Measurements from ENCODE around the gene CAMSAP2.

The CAMSAP2 gene

GRCh38 chr1:200875416-200875815 is 136.7 kb downstream of the CAMSAP2 start:
- no peaks in the 10 kb centered on the region for H3K36me3 ChIP-seq
- no peak overlapping the region for H3K27ac ChIP-seq
- no peaks in the 10 kb centered on the region for H3K9me3 ChIP-seq
- H3K27me3 ChIP-seq = peaks cover 33% of the 10 kb centered on the region
- peaks cover 16 to 22% of the 10 kb centered on the region in 2 experiments for H3K4me1 ChIP-seq (ENCODE audit: control insufficient read depth in 1 of 2, insufficient read depth in 1 of 2, low read depth in 1 of 2, low read length in 1 of 2)
- no peak for TF ChIP-seq CTCF (IDR thresholded peaks at IDR 0.05)
- no peak overlapping the region for H3K4me3 ChIP-seq (ENCODE audit: low read depth in 1 of 2, low read length in 1 of 2)

GRCh38 chr1:200877010-200877409 is 138.3 kb downstream of the CAMSAP2 start:
- H3K4me1 ChIP-seq (ENCODE audit: control insufficient read depth in 1 of 2, insufficient read depth in 1 of 2, low read depth in 1 of 2, low read length in 1 of 2) = peaks cover 13 to 15% of the 10 kb centered on the region in 2 experiments
- H3K4me3 ChIP-seq (ENCODE audit: low read depth in 1 of 2, low read length in 1 of 2) = no peak overlapping the region
- no peaks in the 10 kb centered on the region for H3K36me3 ChIP-seq
- TF ChIP-seq CTCF (IDR thresholded peaks at IDR 0.05) = no peak
- H3K27ac ChIP-seq = no peak overlapping the region
- H3K27me3 ChIP-seq = peaks cover 33% of the 10 kb centered on the region
- H3K9me3 ChIP-seq = no peaks in the 10 kb centered on the region

GRCh38 chr1:200877839-200878551 is 139.3 kb downstream of the CAMSAP2 start:
- H3K36me3 ChIP-seq = no peaks in the 10 kb centered on the region
- H3K27me3 ChIP-seq = peaks cover 27% of the 10 kb centered on the region
- peaks cover 11 to 12% of the 10 kb centered on the region in 2 experiments for H3K4me1 ChIP-seq (ENCODE audit: control insufficient read depth in 1 of 2, insufficient read depth in 1 of 2, low read depth in 1 of 2, low read length in 1 of 2)
- no peak for TF ChIP-seq CTCF (IDR thresholded peaks at IDR 0.05)
- no peak overlapping the region for H3K27ac ChIP-seq
- no peak overlapping the region for H3K4me3 ChIP-seq (ENCODE audit: low read depth in 1 of 2, low read length in 1 of 2)
- no peaks in the 10 kb centered on the region for H3K9me3 ChIP-seq

GRCh38 chr1:200880212-200880611 is 141.5 kb downstream of the CAMSAP2 start:
- H3K27me3 ChIP-seq = peaks cover 4% of the 10 kb centered on the region
- no peak overlapping the region for H3K4me3 ChIP-seq (ENCODE audit: low read depth in 1 of 2, low read length in 1 of 2)
- H3K27ac ChIP-seq = no peak overlapping the region
- H3K4me1 ChIP-seq (ENCODE audit: control insufficient read depth in 1 of 2, insufficient read depth in 1 of 2, low read depth in 1 of 2, low read length in 1 of 2) = no peaks in the 10 kb centered on the region
- no peaks in the 10 kb centered on the region for H3K36me3 ChIP-seq
- no peak for TF ChIP-seq CTCF (IDR thresholded peaks at IDR 0.05)
- H3K9me3 ChIP-seq = no peaks in the 10 kb centered on the region

GRCh38 chr1:200883118-200883517 is 144.4 kb downstream of the CAMSAP2 start:
- no peak for TF ChIP-seq CTCF (IDR thresholded peaks at IDR 0.05)
- Histone ChIP-seq H3K9me3 (no peaks in the 10 kb centered on the region), H3K4me3 (ENCODE audit: low read depth in 1 of 2, low read length in 1 of 2) (no peak overlapping the region), H3K27me3 (no peaks in the 10 kb centered on the region), H3K27ac (no peak overlapping the region), H3K4me1 (ENCODE audit: control insufficient read depth in 1 of 2, insufficient read depth in 1 of 2, low read depth in 1 of 2, low read length in 1 of 2) (peaks cover 8 to 10% of the 10 kb centered on the region in 2 experiments), H3K36me3 (no peaks in the 10 kb centered on the region)

All from neutrophil (primary cell).